ENCODE data around the gene TMEM92.
"Not testable (repeated sequence)": the region's sequence is repeated elsewhere in the genome, so short reads cannot be mapped to it uniquely, and the experiment has no call there.

DNA sequence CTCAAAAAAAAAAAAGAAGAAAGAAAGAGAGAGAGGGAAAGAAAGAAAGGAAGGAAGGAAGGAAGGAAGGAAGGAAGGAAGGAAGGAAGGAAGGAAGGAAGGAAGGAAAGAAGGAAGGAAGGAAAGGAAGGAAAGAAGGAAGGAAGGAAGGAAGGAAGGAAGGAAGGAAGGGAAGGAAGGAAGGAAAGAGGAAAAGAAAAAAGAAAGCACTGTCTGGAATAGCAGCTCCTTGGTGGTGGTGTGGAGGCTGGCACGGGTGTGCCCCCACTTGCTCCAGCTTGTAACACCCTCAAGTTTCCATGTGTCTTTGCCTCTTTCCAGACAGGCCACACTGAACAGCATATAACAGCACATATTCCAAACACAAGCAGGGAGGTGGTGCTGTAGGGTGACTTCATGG, 26.6 kb downstream of the TMEM92 start:
- not testable (repeated sequence) for TF ChIP-seq POLR2A, EP300 (IDR thresholded peaks at IDR 0.05)
- TF ChIP-seq, protein P1, sequence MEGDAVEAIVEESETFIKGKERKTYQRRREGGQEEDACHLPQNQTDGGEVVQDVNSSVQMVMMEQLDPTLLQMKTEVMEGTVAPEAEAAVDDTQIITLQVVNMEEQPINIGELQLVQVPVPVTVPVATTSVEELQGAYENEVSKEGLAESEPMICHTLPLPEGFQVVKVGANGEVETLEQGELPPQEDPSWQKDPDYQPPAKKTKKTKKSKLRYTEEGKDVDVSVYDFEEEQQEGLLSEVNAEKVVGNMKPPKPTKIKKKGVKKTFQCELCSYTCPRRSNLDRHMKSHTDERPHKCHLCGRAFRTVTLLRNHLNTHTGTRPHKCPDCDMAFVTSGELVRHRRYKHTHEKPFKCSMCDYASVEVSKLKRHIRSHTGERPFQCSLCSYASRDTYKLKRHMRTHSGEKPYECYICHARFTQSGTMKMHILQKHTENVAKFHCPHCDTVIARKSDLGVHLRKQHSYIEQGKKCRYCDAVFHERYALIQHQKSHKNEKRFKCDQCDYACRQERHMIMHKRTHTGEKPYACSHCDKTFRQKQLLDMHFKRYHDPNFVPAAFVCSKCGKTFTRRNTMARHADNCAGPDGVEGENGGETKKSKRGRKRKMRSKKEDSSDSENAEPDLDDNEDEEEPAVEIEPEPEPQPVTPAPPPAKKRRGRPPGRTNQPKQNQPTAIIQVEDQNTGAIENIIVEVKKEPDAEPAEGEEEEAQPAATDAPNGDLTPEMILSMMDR (IDR thresholded peaks at IDR 0.05), result not testable (repeated sequence)
